Measurements from ENCODE around the gene DNAH2. TPM values are rescaled to one million over a fixed set of nuclear protein-coding genes. Genes with fewer than 3 reads are reported as not detected.

Gene DNAH2
- total and polyA plus RNA-seq, 3 donors from 2014 or later = 11.7 to 24.9 (median 22.7) TPM

DNA sequence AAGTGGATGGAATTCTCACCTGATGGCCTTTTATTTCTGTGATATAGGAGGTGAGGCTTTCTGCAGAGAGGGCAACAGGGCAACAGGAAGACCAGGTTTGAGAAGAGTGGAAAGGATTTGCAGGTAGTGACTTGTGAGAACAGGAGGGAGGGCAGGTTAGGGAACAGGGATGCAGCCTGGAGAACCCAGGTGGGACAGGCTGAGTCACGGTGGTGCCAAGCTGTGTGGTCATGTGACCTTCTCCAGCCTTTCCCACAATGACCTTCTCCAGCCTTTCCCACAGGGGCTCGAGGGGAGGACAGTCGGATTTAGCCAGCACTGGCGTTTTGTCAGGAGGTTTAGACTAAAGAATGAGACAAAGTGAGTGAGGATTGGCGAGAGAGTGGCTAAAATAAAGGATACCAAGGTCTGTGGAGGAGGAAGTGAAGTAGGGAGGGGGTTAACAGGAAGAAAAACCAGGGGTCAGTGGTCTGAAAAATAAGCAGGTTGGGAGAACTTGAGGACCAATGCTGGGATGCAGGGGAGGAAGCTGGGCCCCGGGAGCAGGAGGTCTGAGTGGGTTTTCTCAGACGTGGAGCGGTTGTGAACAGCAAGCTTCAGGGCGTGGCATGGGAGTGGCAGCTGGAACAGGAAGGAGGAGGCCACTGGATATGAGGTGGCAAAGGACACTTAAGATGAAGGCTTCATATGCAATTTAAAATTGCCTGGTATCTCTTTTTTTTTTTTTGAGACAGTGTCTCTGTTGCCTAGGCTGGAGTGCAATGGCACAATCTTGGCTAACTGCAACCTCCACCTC, 37.7 kb downstream of the DNAH2 start:
- intact Hi-C loops (cut with DNase I; ENCODE audit: low total_unique reads) = no loop called here
- WGBS, 2 donors = 65 to 66% methylated on average over 9 of the region's 9 CpGs
- no peak overlapping the region for H3K27ac ChIP-seq
- DNase-seq = no peak
- no peak overlapping the region for H3K4me3 ChIP-seq
- H3K36me3 ChIP-seq (ENCODE audit: low read depth, missing control alignments) = no peaks in the 10 kb centered on the region
- H3K9me3 ChIP-seq = no peaks in the 10 kb centered on the region
- no peaks in the 10 kb centered on the region for H3K4me1 ChIP-seq
- TF ChIP-seq, protein P1, sequence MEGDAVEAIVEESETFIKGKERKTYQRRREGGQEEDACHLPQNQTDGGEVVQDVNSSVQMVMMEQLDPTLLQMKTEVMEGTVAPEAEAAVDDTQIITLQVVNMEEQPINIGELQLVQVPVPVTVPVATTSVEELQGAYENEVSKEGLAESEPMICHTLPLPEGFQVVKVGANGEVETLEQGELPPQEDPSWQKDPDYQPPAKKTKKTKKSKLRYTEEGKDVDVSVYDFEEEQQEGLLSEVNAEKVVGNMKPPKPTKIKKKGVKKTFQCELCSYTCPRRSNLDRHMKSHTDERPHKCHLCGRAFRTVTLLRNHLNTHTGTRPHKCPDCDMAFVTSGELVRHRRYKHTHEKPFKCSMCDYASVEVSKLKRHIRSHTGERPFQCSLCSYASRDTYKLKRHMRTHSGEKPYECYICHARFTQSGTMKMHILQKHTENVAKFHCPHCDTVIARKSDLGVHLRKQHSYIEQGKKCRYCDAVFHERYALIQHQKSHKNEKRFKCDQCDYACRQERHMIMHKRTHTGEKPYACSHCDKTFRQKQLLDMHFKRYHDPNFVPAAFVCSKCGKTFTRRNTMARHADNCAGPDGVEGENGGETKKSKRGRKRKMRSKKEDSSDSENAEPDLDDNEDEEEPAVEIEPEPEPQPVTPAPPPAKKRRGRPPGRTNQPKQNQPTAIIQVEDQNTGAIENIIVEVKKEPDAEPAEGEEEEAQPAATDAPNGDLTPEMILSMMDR (IDR thresholded peaks at IDR 0.05) = no peak
- no peak for TF ChIP-seq POLR2A (IDR thresholded peaks at IDR 0.05)
- no peaks in the 10 kb centered on the region for H3K27me3 ChIP-seq

DNA sequence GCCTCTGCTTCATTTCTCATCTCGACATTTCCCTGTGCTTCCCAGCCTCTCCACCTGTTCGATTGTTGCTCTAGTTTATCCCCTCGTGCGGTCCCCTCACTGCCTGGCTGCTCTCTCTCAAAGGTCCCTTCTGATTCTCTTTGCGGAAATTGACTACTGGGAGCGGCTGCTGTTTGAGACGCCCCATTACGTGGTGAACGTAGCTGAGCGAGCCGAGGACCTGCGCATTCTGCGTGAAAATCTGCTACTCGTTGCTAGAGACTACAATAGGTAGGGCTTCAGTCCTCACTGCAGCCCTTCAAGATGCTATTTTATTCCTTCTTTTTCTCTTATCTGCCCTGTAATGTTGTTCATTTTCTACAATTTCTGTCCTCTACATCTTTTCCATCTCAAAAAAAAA, 39.4 kb downstream of the DNAH2 start:
- Histone ChIP-seq H3K27ac (no peak overlapping the region), H3K27me3 (no peaks in the 10 kb centered on the region), H3K4me1 (no peaks in the 10 kb centered on the region), H3K4me3 (peak overlapping the region in 1 of 2 donors; percentile 10), H3K9me3 (no peaks in the 10 kb centered on the region), H3K36me3 (ENCODE audit: low read depth, missing control alignments) (no peaks in the 10 kb centered on the region)
- 61 to 75% methylated on average over 14 of the region's 14 CpGs for WGBS, 2 donors
- DNase-seq = peak; percentile 18
- intact Hi-C loops (cut with DNase I; ENCODE audit: low total_unique reads) = no loop called here
- no peak for TF ChIP-seq POLR2A (IDR thresholded peaks at IDR 0.05)
- TF ChIP-seq, protein P1 (IDR thresholded peaks at IDR 0.05) = no peak

DNA sequence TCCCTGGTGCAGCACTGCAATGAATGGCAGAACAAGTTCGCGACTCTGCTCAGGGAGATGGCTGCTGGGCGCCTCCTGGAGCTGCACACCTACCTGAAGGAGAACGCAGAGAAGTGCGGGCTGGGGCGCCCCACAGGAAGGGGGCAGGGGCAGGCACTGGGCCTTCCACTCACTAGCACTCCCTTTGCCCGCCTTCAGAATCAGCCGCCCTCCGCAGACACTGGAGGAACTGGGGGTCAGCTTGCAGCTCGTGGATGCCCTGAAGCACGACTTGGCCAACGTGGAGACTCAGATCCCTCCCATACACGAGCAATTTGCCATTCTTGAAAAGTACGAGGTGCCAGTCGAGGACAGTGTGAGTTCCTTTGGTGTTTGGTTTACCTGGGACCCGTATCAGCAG, 46.4 kb downstream of the DNAH2 start:
- Histone ChIP-seq H3K27me3 (no peaks in the 10 kb centered on the region), H3K27ac (no peak overlapping the region), H3K4me3 (no peak overlapping the region), H3K4me1 (no peaks in the 10 kb centered on the region), H3K36me3 (ENCODE audit: low read depth, missing control alignments) (no peaks in the 10 kb centered on the region), H3K9me3 (no peaks in the 10 kb centered on the region)
- intact Hi-C loops (cut with DNase I; ENCODE audit: low total_unique reads) = no loop called here
- no peak for DNase-seq
- TF ChIP-seq, protein P1 (IDR thresholded peaks at IDR 0.05) = no peak
- TF ChIP-seq POLR2A (IDR thresholded peaks at IDR 0.05) = no peak
- 78 to 87% methylated on average over 14 to 16 of the region's 16 CpGs for WGBS, 2 donors

DNA sequence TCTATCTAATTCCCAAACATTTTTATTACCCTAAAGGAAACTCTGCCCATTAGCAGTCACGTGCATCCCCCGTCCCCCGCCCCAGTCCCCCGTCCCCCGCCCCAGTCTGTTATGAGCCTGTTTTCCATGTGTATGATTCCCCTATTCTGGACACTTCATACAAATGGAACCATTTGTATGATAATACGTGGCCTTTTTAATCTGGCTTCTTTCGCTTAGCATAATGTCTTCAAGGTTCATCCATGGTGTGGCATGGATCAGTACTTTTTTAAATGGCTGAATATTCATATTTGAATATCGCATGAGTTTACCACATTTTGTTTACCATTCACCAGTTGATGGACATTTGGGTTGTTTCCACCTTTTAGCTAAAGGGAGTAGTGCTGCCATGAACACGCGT, 49.5 kb downstream of the DNAH2 start:
- intact Hi-C loops (cut with DNase I; ENCODE audit: low total_unique reads) = no loop called here
- Histone ChIP-seq H3K9me3 (no peaks in the 10 kb centered on the region), H3K36me3 (ENCODE audit: low read depth, missing control alignments) (no peaks in the 10 kb centered on the region), H3K4me3 (no peak overlapping the region), H3K27ac (no peak overlapping the region), H3K27me3 (no peaks in the 10 kb centered on the region), H3K4me1 (no peaks in the 10 kb centered on the region)
- no peak for DNase-seq
- 86 to 87% methylated on average over 10 of the region's 10 CpGs for WGBS, 2 donors
- TF ChIP-seq, protein P1 (IDR thresholded peaks at IDR 0.05) = no peak
- no peak for TF ChIP-seq POLR2A (IDR thresholded peaks at IDR 0.05)

Measured in testis (tissue), 3 donors.